ENCODE measurements around the gene PPOX.

PPOX gene

DNA sequence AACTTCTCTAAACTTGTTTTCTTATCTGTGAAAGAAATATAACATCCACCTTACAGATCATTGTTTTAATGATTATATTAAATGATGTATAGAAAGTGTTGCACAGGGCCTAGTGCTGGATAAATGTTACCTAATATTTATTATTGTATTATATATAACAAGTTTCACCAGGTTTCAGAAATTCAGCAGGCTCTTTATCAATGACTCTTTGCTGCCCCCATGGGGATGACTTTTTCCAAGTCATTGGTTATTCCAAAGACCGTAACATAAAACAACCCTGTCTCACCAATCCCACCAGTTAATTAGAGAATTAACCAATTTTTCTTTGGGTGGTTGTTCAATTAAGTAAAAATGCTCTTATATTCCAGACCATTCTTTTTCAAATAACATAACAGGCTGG is 26.5 kb upstream of the PPOX start:
- H2AFZ ChIP-seq (ENCODE audit: low read depth, low read length), result no peak overlapping the region
- H3K27me3 ChIP-seq (ENCODE audit: low read depth, low read length), result no peaks in the 10 kb centered on the region
- no peaks in the 10 kb centered on the region for H3K4me1 ChIP-seq (ENCODE audit: low read length)
- H3K4me3 ChIP-seq (ENCODE audit: low read length), result no peak overlapping the region
- no peak overlapping the region for H3K27ac ChIP-seq (ENCODE audit: low read length)
- H3K79me2 ChIP-seq (ENCODE audit: low read length), result no peaks in the 10 kb centered on the region
- H4K20me1 ChIP-seq (ENCODE audit: insufficient read depth, low read length), result no peaks in the 10 kb centered on the region
- H3K36me3 ChIP-seq (replicated peaks; ENCODE audit: low read depth, low read length), result no peaks in the 10 kb centered on the region
- H3K9me3 ChIP-seq (ENCODE audit: insufficient read depth, low read length), result no peaks in the 10 kb centered on the region
- no peak for TF ChIP-seq EZH2phosphoT487 (IDR thresholded peaks at IDR 0.05; ENCODE audit: low read depth)
- TF ChIP-seq, protein P1, sequence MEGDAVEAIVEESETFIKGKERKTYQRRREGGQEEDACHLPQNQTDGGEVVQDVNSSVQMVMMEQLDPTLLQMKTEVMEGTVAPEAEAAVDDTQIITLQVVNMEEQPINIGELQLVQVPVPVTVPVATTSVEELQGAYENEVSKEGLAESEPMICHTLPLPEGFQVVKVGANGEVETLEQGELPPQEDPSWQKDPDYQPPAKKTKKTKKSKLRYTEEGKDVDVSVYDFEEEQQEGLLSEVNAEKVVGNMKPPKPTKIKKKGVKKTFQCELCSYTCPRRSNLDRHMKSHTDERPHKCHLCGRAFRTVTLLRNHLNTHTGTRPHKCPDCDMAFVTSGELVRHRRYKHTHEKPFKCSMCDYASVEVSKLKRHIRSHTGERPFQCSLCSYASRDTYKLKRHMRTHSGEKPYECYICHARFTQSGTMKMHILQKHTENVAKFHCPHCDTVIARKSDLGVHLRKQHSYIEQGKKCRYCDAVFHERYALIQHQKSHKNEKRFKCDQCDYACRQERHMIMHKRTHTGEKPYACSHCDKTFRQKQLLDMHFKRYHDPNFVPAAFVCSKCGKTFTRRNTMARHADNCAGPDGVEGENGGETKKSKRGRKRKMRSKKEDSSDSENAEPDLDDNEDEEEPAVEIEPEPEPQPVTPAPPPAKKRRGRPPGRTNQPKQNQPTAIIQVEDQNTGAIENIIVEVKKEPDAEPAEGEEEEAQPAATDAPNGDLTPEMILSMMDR (IDR thresholded peaks at IDR 0.05; ENCODE audit: low read depth, low read length), result peak; percentile 72
- H3K4me2 ChIP-seq (ENCODE audit: low read length), result no peak overlapping the region
- H3K9ac ChIP-seq (ENCODE audit: low read length), result no peak overlapping the region

DNA sequence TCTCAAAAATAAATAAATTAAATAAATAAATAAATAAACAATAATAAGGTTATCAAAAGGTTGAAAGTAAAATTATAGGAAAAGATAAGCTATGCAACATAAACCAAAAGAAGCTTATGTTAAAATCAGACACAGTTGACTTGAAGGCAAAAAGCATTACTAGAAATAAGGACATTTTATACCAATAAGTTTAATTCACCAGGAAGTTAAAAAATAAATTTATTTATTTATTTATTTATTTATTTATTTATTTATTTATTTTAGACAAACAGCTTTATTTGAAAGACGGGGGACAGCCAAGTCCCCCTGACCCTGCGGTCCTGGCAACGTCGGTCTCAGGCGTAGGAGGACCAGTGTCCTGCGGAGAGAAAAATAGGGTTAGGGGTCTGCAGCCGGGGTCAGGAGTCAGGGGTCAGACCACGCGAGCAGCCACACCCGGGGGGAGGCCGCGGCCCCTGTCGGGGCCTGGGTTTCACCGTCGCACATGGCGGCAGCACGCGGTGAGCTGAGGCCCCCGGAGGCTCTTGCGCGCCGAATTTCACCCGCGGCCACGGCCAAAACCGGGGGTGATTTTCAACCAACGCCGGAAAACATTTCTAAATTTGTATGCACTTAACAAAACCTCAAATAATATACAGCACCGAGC is 25.3 kb upstream of the PPOX start:
- no peak overlapping the region for H3K4me2 ChIP-seq (ENCODE audit: low read length)
- no peaks in the 10 kb centered on the region for H3K79me2 ChIP-seq (ENCODE audit: low read length)
- TF ChIP-seq EZH2phosphoT487 (IDR thresholded peaks at IDR 0.05; ENCODE audit: low read depth), result no peak
- TF ChIP-seq, protein P1 (IDR thresholded peaks at IDR 0.05; ENCODE audit: low read depth, low read length), result no peak
- no peaks in the 10 kb centered on the region for H3K27me3 ChIP-seq (ENCODE audit: low read depth, low read length)
- no peaks in the 10 kb centered on the region for H3K36me3 ChIP-seq (replicated peaks; ENCODE audit: low read depth, low read length)
- no peaks in the 10 kb centered on the region for H4K20me1 ChIP-seq (ENCODE audit: insufficient read depth, low read length)
- H3K9me3 ChIP-seq (ENCODE audit: insufficient read depth, low read length), result no peaks in the 10 kb centered on the region
- no peaks in the 10 kb centered on the region for H3K4me1 ChIP-seq (ENCODE audit: low read length)
- no peak overlapping the region for H2AFZ ChIP-seq (ENCODE audit: low read depth, low read length)
- no peak overlapping the region for H3K4me3 ChIP-seq (ENCODE audit: low read length)
- H3K27ac ChIP-seq (ENCODE audit: low read length), result no peak overlapping the region
- no peak overlapping the region for H3K9ac ChIP-seq (ENCODE audit: low read length)

DNA sequence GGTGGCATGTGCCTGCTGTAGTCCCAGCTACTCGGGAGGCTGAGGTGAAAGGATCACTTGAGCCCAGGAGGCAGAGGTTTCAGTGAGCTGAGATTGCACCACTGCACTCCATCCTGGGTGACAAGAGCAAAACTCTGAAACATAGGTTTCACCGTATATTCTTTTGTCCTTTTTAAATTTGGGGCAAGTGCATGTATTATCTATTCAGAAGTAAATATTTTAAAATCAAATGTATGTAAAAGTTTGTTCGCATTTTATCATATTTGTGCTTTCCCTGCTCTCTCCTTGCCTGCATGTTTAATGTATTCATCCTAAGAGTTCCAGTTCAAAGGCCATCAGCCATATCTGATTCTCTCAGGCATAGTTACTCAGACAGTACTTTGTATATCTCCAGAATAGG is 20.4 kb upstream of the PPOX start:
- no peak for TF ChIP-seq EZH2phosphoT487 (IDR thresholded peaks at IDR 0.05; ENCODE audit: low read depth)
- TF ChIP-seq, protein P1 (IDR thresholded peaks at IDR 0.05; ENCODE audit: low read depth, low read length), result no peak
- no peaks in the 10 kb centered on the region for H3K36me3 ChIP-seq (replicated peaks; ENCODE audit: low read depth, low read length)

DNA sequence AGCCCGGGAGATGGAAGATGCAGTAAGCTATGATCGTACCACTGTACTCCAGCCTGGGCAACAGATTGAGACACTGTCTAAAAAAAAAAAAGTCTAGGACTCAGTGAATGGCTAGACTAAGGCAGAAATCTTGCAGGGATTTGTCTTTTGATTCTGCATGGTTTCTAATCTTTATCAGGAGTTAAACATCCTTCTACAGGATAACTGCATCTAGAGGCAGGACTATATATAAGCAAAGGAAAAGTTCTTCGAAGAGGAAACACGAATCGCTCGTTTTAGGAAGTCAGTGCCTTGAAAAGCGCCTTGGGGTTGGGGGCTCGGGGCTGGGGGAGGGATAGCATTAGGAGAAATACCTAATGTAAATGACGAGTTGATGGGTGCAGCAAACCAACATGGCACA is 13.1 kb upstream of the PPOX start:
- Histone ChIP-seq H3K4me1 (ENCODE audit: low read length) (peaks cover 9% of the 10 kb centered on the region), H2AFZ (ENCODE audit: low read depth, low read length) (peak overlapping the region; percentile 34; the same call in 1 of the 2 replicates), H3K27ac (ENCODE audit: low read length) (peak overlapping the region; percentile 90; the same call in 1 of the 2 replicates), H3K9me3 (ENCODE audit: insufficient read depth, low read length) (no peaks in the 10 kb centered on the region), H3K4me2 (ENCODE audit: low read length) (peak overlapping the region; percentile 80), H3K4me3 (ENCODE audit: low read length) (peak overlapping the region; percentile 88), H3K27me3 (ENCODE audit: low read depth, low read length) (no peaks in the 10 kb centered on the region), H3K36me3 (replicated peaks; ENCODE audit: low read depth, low read length) (peaks cover 5% of the 10 kb centered on the region), H3K9ac (ENCODE audit: low read length) (peak overlapping the region; percentile 92), H4K20me1 (ENCODE audit: insufficient read depth, low read length) (no peaks in the 10 kb centered on the region), H3K79me2 (ENCODE audit: low read length) (peaks cover 17% of the 10 kb centered on the region)
- no peak for TF ChIP-seq EZH2phosphoT487 (IDR thresholded peaks at IDR 0.05; ENCODE audit: low read depth)
- TF ChIP-seq, protein P1 (IDR thresholded peaks at IDR 0.05; ENCODE audit: low read depth, low read length), result no peak

More for the DNA sequence above, 20.4 kb upstream of the PPOX start:
- Histone ChIP-seq H3K79me2 (ENCODE audit: low read length) (no peaks in the 10 kb centered on the region), H3K4me3 (ENCODE audit: low read length) (no peak overlapping the region), H4K20me1 (ENCODE audit: insufficient read depth, low read length) (no peaks in the 10 kb centered on the region), H3K9ac (ENCODE audit: low read length) (no peak overlapping the region), H3K27ac (ENCODE audit: low read length) (no peak overlapping the region), H3K27me3 (ENCODE audit: low read depth, low read length) (no peaks in the 10 kb centered on the region), H2AFZ (ENCODE audit: low read depth, low read length) (no peak overlapping the region), H3K4me2 (ENCODE audit: low read length) (no peak overlapping the region), H3K9me3 (ENCODE audit: insufficient read depth, low read length) (no peaks in the 10 kb centered on the region), H3K4me1 (ENCODE audit: low read length) (no peaks in the 10 kb centered on the region)

All from OCI-LY3 (cell line).